SU-DHL-6 (cell line): ENCODE data around the gene SOX15.

Source experiments
- H2AFZ ChIP-seq: fragments of 200-600 bp; sonication (generic); 2 replicates; pipeline ENCODE4 v1.6.1; 2014; ENCODE audit warnings: low read depth, mild to moderate bottlenecking, moderate library complexity, mixed read lengths, antibody characterized with exemption, low read length; ENCODE audit not compliant: severe bottlenecking
- H3F3A ChIP-seq: fragments of 200-600 bp; shearing (Covaris generic); 2 replicates; pipeline ENCODE4 v1.6.0; 2016; ENCODE audit warnings: antibody characterized with exemption, mild to moderate bottlenecking; ENCODE audit not compliant: insufficient read depth
- H3K27ac ChIP-seq: fragments of 200-600 bp; sonication (generic); 2 replicates; pipeline ENCODE4 v1.5.1; 2016; ENCODE audit warnings: low read depth, mild to moderate bottlenecking, low read length, moderate library complexity, mixed read lengths
- H3K27me3 ChIP-seq: fragments of 200-600 bp; sonication (generic), shearing (Covaris generic); 2 replicates; pipeline ENCODE4 v1.6.0; 2014; ENCODE audit warnings: mild to moderate bottlenecking, low read length
- H3K36me3 ChIP-seq: fragments of 200-600 bp; sonication (generic); 2 replicates; pipeline ENCODE4 v1.6.1; 2014; ENCODE audit warnings: mild to moderate bottlenecking, low read length, mixed read lengths
- H3K4me2 ChIP-seq: fragments of 300-600, 200-600 bp; shearing (Covaris generic), sonication (generic); 2 replicates; pipeline ENCODE4 v1.6.0; 2014; ENCODE audit warnings: low read length, low read depth, mild to moderate bottlenecking; ENCODE audit not compliant: poor library complexity, severe bottlenecking
- H3K4me3 ChIP-seq: fragments of 200-600 bp; sonication (generic); 2 replicates; pipeline ENCODE4 v1.5.1; 2014; ENCODE audit warnings: antibody characterized with exemption, low read length, mild to moderate bottlenecking, mixed read lengths; ENCODE audit not compliant: insufficient read depth, poor library complexity, severe bottlenecking
- H3K79me2 ChIP-seq: fragments of 200-600 bp; sonication (generic); 2 replicates; pipeline ENCODE4 v1.6.1; 2014; ENCODE audit warnings: mild to moderate bottlenecking, low read length, moderate library complexity; ENCODE audit not compliant: insufficient read depth
- H3K9ac ChIP-seq: fragments of 200-600 bp; sonication (generic); 2 replicates; pipeline ENCODE4 v1.7.0; 2014; ENCODE audit warnings: mild to moderate bottlenecking, low read length
- H3K9me2 ChIP-seq: fragments of 200-600 bp; sonication (generic); replicated peaks from 2 replicates; pipeline ENCODE4 v1.6.1; 2014; ENCODE audit warnings: low read length; ENCODE audit not compliant: insufficient read depth
- H3K9me3 ChIP-seq: fragments of 200-600 bp; sonication (generic); 2 replicates; pipeline ENCODE4 v1.6.1; 2014; ENCODE audit warnings: low read length, mixed read lengths; ENCODE audit not compliant: insufficient read depth
- H4K20me1 ChIP-seq: fragments of 200-600 bp; sonication (generic); 2 replicates; pipeline ENCODE4 v1.6.1; 2014; ENCODE audit warnings: low read depth, mild to moderate bottlenecking, antibody characterized with exemption, low read length, moderate library complexity, mixed read lengths
- EZH2phosphoT487 ChIP-seq: fragments of 200-600 bp; sonication (generic), shearing (Covaris generic); conservative IDR thresholded peaks from 2 replicates; pipeline ENCODE4 v1.6.1; 2018; ENCODE audit warnings: mild to moderate bottlenecking, antibody characterized with exemption, low read length, moderate library complexity, mixed read lengths
- TF ChIP-seq, protein P1 (sequence below): fragments of 200-600 bp; sonication (generic); IDR thresholded peaks from one replicate; pipeline ENCODE4 v1.5.1; 2017; ENCODE audit warnings: antibody characterized with exemption, mild to moderate bottlenecking, low read length, moderate library complexity; ENCODE audit not compliant: insufficient read depth, poor library complexity, severe bottlenecking

The SOX15 gene

DNA sequence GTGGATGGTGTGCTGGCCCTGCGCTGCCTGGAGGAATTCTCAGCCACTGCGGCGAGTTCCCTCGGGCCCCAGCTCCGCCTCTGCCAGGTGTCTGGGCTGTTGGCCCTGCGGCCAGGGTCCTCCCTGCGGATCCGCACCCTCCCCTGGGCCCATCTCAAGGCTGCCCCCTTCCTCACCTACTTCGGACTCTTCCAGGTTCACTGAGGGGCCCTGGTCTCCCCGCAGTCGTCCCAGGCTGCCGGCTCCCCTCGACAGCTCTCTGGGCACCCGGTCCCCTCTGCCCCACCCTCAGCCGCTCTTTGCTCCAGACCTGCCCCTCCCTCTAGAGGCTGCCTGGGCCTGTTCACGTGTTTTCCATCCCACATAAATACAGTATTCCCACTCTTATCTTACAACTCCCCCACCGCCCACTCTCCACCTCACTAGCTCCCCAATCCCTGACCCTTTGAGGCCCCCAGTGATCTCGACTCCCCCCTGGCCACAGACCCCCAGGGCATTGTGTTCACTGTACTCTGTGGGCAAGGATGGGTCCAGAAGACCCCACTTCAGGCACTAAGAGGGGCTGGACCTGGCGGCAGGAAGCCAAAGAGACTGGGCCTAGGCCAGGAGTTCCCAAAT is 32.6 kb downstream of the SOX15 start:
- Histone ChIP-seq H3K27me3 (no peaks in the 10 kb centered on the region), H3K9me3 (no peaks in the 10 kb centered on the region), H3K9ac (no peak overlapping the region), H3K9me2 (no peaks in the 10 kb centered on the region), H3K4me3 (no peak overlapping the region), H3F3A (no peaks in the 10 kb centered on the region), H4K20me1 (no peaks in the 10 kb centered on the region), H3K79me2 (peaks cover 5% of the 10 kb centered on the region), H3K4me2 (no peak overlapping the region), H2AFZ (no peak overlapping the region), H3K36me3 (no peaks in the 10 kb centered on the region), H3K27ac (no peak overlapping the region)
- TF ChIP-seq EZH2phosphoT487: no peak
- TF ChIP-seq, protein P1, sequence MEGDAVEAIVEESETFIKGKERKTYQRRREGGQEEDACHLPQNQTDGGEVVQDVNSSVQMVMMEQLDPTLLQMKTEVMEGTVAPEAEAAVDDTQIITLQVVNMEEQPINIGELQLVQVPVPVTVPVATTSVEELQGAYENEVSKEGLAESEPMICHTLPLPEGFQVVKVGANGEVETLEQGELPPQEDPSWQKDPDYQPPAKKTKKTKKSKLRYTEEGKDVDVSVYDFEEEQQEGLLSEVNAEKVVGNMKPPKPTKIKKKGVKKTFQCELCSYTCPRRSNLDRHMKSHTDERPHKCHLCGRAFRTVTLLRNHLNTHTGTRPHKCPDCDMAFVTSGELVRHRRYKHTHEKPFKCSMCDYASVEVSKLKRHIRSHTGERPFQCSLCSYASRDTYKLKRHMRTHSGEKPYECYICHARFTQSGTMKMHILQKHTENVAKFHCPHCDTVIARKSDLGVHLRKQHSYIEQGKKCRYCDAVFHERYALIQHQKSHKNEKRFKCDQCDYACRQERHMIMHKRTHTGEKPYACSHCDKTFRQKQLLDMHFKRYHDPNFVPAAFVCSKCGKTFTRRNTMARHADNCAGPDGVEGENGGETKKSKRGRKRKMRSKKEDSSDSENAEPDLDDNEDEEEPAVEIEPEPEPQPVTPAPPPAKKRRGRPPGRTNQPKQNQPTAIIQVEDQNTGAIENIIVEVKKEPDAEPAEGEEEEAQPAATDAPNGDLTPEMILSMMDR: no peak

DNA sequence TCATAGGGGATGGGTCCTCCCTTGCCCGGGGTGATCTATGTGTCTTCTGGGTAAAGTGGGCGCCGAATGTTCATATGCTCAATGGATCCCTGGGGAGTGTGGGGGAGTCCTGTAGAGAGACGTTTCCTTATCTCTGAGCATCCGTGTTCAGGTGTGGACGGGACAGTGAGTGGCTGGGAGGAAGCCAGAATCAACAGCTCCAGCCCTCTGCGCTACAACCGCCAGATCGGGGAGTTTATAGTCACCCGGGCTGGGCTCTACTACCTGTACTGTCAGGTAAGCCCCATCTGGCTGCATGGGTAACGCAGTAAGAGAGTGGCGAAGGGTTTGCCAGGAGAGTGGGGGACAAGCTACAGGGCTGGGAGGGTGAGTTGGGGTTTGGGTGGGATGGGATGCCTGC is 33.3 kb downstream of the SOX15 start:
- H3F3A ChIP-seq: no peaks in the 10 kb centered on the region
- TF ChIP-seq, protein P1: no peak
- no peak for TF ChIP-seq EZH2phosphoT487
- no peak overlapping the region for H3K4me3 ChIP-seq
- no peaks in the 10 kb centered on the region for H4K20me1 ChIP-seq
- no peak overlapping the region for H2AFZ ChIP-seq
- no peak overlapping the region for H3K4me2 ChIP-seq
- H3K9me3 ChIP-seq: no peaks in the 10 kb centered on the region
- no peaks in the 10 kb centered on the region for H3K79me2 ChIP-seq
- no peaks in the 10 kb centered on the region for H3K9me2 ChIP-seq
- H3K36me3 ChIP-seq: no peaks in the 10 kb centered on the region
- no peak overlapping the region for H3K27ac ChIP-seq
- no peaks in the 10 kb centered on the region for H3K27me3 ChIP-seq
- H3K9ac ChIP-seq: no peak overlapping the region

DNA sequence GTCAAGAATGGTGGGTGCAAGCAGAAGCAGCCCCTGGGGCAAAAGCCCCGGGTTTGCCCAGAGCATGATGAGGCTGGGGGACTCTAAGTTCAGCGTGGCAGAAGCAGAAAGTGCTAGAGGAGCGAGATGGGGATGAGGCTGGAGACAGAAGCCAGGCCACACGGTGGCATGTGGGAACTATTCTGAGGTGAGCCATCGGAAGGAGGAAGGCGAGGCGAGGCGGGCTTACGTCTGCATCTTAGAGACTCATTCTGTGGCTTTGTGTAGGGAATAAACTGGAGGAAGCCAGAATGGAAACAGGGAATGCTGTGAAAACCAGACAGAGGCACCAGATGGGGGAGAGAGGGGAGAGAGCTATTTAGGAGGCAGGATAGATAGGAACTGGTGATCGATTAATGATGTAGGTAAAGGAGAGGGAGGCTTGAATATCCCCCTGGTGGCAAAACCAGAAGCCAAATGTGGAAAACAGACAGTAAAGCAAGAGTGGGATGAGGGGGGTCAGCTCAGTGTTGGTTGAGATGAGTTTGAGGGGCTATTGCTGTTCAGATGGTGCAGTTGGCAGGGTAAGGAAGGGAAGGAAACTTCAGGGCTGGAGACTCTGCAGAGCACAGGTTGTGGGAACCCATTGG is 34.5 kb downstream of the SOX15 start:
- no peak overlapping the region for H3K4me2 ChIP-seq
- H2AFZ ChIP-seq: no peak overlapping the region
- no peaks in the 10 kb centered on the region for H3K9me2 ChIP-seq
- H3K9ac ChIP-seq: no peak overlapping the region
- TF ChIP-seq, protein P1: no peak
- TF ChIP-seq EZH2phosphoT487: no peak
- no peaks in the 10 kb centered on the region for H4K20me1 ChIP-seq
- no peaks in the 10 kb centered on the region for H3K27me3 ChIP-seq
- H3F3A ChIP-seq: no peaks in the 10 kb centered on the region
- H3K9me3 ChIP-seq: no peaks in the 10 kb centered on the region
- H3K36me3 ChIP-seq: no peaks in the 10 kb centered on the region
- no peak overlapping the region for H3K27ac ChIP-seq
- H3K4me3 ChIP-seq: no peak overlapping the region
- no peaks in the 10 kb centered on the region for H3K79me2 ChIP-seq
